IPS-18a (cell line): ENCODE results near the gene C3orf80.

Experiments
- H3K27ac ChIP-seq: one replicate; pipeline ENCODE4 v1.5.1; 2013; ENCODE audit warnings: low read length
- H3K27me3 ChIP-seq: one replicate; pipeline ENCODE4 v1.6.1; 2013; ENCODE audit warnings: mild to moderate bottlenecking, low read length; ENCODE audit not compliant: control insufficient read depth, insufficient read depth
- H3K36me3 ChIP-seq: one replicate; pipeline ENCODE4 v1.6.1; 2013; ENCODE audit warnings: low read depth, low read length; ENCODE audit not compliant: control insufficient read depth
- H3K4me1 ChIP-seq: one replicate; pipeline ENCODE4 v1.6.1; 2013; ENCODE audit warnings: low read depth, low read length; ENCODE audit not compliant: control insufficient read depth
- H3K4me3 ChIP-seq: one replicate; pipeline ENCODE4 v1.5.1; 2013; ENCODE audit warnings: low read length
- H3K9ac ChIP-seq: one replicate; pipeline ENCODE4 v1.6.1; 2013; ENCODE audit warnings: mild to moderate bottlenecking, low read length, moderate library complexity
- H3K9me3 ChIP-seq: one replicate; pipeline ENCODE4 v1.6.1; 2013; ENCODE audit warnings: low read depth, low read length; ENCODE audit not compliant: control insufficient read depth

C3orf80 gene

GRCh38 chr3:160257606-160258005 lies 32.4 kb downstream of the C3orf80 start:
- Histone ChIP-seq H3K9ac (no peak overlapping the region), H3K27me3 (no peaks in the 10 kb centered on the region), H3K4me3 (no peak overlapping the region), H3K4me1 (no peaks in the 10 kb centered on the region), H3K9me3 (no peaks in the 10 kb centered on the region), H3K36me3 (no peaks in the 10 kb centered on the region), H3K27ac (no peak overlapping the region)

DNA sequence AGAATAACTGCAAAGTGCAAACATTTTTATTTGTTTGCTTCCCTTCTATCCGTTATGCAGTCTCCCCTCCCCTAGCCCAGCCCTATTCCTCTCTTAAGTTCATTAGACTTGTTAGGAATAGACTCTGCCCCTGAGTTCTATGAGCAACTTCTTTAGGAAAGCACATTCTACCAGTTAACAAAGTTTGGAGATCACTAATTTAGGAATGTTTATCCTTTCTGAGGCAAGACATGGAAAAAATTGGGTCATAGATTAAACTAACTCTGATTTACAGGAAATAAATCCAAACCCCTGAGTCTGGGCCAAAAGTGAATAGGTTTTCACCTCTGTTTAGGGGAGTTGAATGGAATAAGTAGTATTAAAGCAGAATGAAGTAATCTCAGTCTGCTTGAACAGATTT lies 34.4 kb downstream of the C3orf80 start:
- no peak overlapping the region for H3K4me3 ChIP-seq
- no peaks in the 10 kb centered on the region for H3K4me1 ChIP-seq
- H3K9me3 ChIP-seq, result no peaks in the 10 kb centered on the region
- no peaks in the 10 kb centered on the region for H3K36me3 ChIP-seq
- H3K9ac ChIP-seq, result no peak overlapping the region
- no peaks in the 10 kb centered on the region for H3K27me3 ChIP-seq
- H3K27ac ChIP-seq, result no peak overlapping the region

- Histone ChIP-seq H3K4me1 (no peaks in the 10 kb centered on the region), H3K9ac (no peak overlapping the region), H3K27ac (no peak overlapping the region), H3K4me3 (no peak overlapping the region), H3K27me3 (no peaks in the 10 kb centered on the region), H3K9me3 (no peaks in the 10 kb centered on the region), H3K36me3 (no peaks in the 10 kb centered on the region)
Observed at GRCh38 chr3:160260587-160261270, 35.5 kb downstream of the C3orf80 start.

DNA sequence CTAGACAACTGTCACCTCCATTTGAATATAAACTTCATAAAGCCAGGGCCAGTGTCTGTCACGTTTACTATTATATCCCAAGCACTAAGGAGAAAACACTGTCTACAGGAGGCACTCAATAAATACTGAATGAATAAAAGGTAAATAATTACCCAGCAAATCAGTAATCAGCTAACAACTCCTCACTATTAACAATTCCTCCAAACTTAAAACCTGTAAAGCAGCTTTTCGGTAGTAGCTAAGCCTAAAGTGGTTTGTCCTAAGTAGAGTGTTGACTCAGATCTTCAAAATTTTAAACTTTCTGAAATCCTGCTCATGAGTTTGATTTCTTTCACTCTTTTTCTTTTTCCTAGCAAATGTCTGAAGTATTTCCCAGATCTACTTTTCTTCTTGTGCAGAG lies 39.9 kb downstream of the C3orf80 start:
- Histone ChIP-seq H3K4me1 (no peaks in the 10 kb centered on the region), H3K9me3 (no peaks in the 10 kb centered on the region), H3K9ac (no peak overlapping the region), H3K27me3 (no peaks in the 10 kb centered on the region), H3K36me3 (no peaks in the 10 kb centered on the region), H3K4me3 (no peak overlapping the region), H3K27ac (no peak overlapping the region)
